Measurements from ENCODE around the gene UBXN1.

- TF ChIP-seq CTCF (IDR thresholded peaks at IDR 0.05) = no peak
- TF ChIP-seq POLR2A (IDR thresholded peaks at IDR 0.05) = no peak
Observed at GRCh38 chr11:62682518-62682917, 3.6 kb upstream of the UBXN1 start.
